Heart left ventricle (tissue), 13 donors: ENCODE data around the gene MAST1.

Experiments
- CTCF ChIP-seq, 12 donors: fragments of 200-600 bp; sonication (generic) in 4 of 12; IDR thresholded peaks; one replicate each; pipeline versions ENCODE4 v1.5.0 to v1.8.0; 2018 to 2022; ENCODE audit warnings: antibody characterized with exemption in 12 of 12, mild to moderate bottlenecking in 5 of 12
- POLR2A ChIP-seq, 2 donors: fragments of 450-650 bp; IDR thresholded peaks; one replicate each; pipeline ENCODE4 v1.6.1; 2017; ENCODE audit warnings: antibody characterized with exemption in 2 of 2, mild to moderate bottlenecking in 2 of 2, moderate library complexity in 2 of 2
- donor health status: ischemic (EF 13 %, LVEDD 7.1; RV severe dilation, severe dysfunction).
- donor health status: DM: no; HTN: yes; CAD: no.
- donor health status: DM: no; HTN: no; CAD: no.
- donor health status: ischemic (EF 25% LVEDD 6.9; RV normal size, moderate dysfunction).
- donor health status: ischemic (EF 25% LVEDD 5.7; RV mildly dilated, moderate dysfunction).
- donor health status: ischemic (EF 35%, LVEDD 5.7; RV mildly dilated, moderate dysfunction).
- donor health status: nonischemic (EF 11% LVEDD 7.7; RV severe dilation, severe dysfunction).
- donor health status: DM: yes; HTN: yes; CAD: no.
- donor health status: PGD.
- donor health status: ischemic (EF 29% LVEDD 5.4; RV normal size, mild dysfunction).
- donor health status: nonischemic (EF 23%, LVEDD 6.1; RV moderate dilation, normal function).

DNA sequence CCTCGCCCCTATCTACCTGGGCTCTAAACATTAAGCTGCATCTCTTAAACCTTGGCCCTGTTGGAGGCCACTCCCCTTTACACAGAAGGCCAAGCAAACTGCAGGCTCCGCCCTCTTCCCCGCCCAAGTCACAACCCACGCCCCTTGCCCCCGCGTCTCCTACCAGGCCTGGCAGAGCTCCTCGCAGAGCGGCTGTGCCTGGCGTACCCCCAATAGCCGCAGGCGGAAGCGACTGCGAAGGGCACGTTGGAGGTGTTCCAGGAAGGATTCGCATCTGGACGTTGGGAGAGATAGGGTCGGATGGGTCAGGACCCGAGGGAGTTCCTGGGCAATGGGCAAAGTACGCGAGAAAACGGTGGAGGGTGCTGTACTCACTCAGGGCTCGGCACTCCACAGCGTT is 9.8 kb upstream of the MAST1 start:
- TF ChIP-seq CTCF (IDR thresholded peaks at IDR 0.05) (no peak), POLR2A (IDR thresholded peaks at IDR 0.05) (no peak)
